Psoas muscle (tissue), 8 donors: ENCODE data around the gene KLHDC3. TPM values are rescaled to one million over a fixed set of nuclear protein-coding genes. Genes with fewer than 3 reads are reported as not detected.

Source experiments
- ATAC-seq, 4 donors: fragments of 200-7000 bp; cut with Tn5 transposase; one replicate each; pipeline ENCODE4 v1.9.1; 2020; ENCODE audit warnings: moderate library complexity in 3 of 4, mild to moderate bottlenecking in 2 of 4
- DNase-seq, 2 donors: peaks; one replicate each; pipeline ENCODE4 v3.0.0-alpha.2; 2020
- H3K27ac ChIP-seq: fragments of 200-600 bp; one replicate; pipeline ENCODE4 v1.8.0; 2022
- H3K27me3 ChIP-seq, 3 donors: fragments of 200-600 bp in 1 of 3; one replicate each; pipeline versions ENCODE4 v1.6.1 to v1.8.0; 2013 to 2022; ENCODE audit warnings: low read length in 2 of 3, mild to moderate bottlenecking in 2 of 3, moderate library complexity in 1 of 3; ENCODE audit not compliant: insufficient read depth in 3 of 3
- H3K36me3 ChIP-seq, 2 donors: fragments of 200-600 bp in 1 of 2; one replicate each; pipeline versions ENCODE4 v1.6.1 to v1.8.0; 2013 to 2022; ENCODE audit warnings: low read depth in 1 of 2, mild to moderate bottlenecking in 1 of 2, moderate library complexity in 1 of 2; ENCODE audit not compliant: insufficient read depth in 1 of 2
- H3K4me1 ChIP-seq: fragments of 200-600 bp; one replicate; pipeline ENCODE4 v1.8.0; 2022
- H3K4me3 ChIP-seq: fragments of 200-600 bp; one replicate; pipeline ENCODE4 v1.8.0; 2022; ENCODE audit warnings: mild to moderate bottlenecking
- H3K9me3 ChIP-seq: fragments of 200-600 bp; one replicate; pipeline ENCODE4 v1.8.0; 2022
- CTCF ChIP-seq: fragments of 200-600 bp; IDR thresholded peaks from one replicate; pipeline ENCODE4 v1.8.0; 2022; ENCODE audit warnings: antibody characterized with exemption
- WGBS, 3 donors: extraction: QIAGEN DNeasy Blood & Tissue Kit; methylation state at CpG; one replicate each; pipeline versions ENCODE4 v1.1.6 to v1.1.7; 2013; 5-methylcytosine and 5-hydroxymethylcytosine counted together
- intact Hi-C, 2 donors: fragments of 100-400 bp; cut with DNase I; formaldehyde crosslinking; loops; one replicate each; pipeline versions ENCODE4 v1.11.0 to v1.14.2; 2022
- polyA plus RNA-seq, 3 donors: library from polyadenylated mRNA; stranded (reverse); fragments of 200-250 nt; gene quantifications; one replicate each; pipeline ENCODE4 v1.2.3, GENCODE V29; 2013
- total RNA-seq, 4 donors: library from RNA; stranded (reverse); fragmentation: NEBNext Ultra II Directional in 2 of 4; extraction: Animal tissue kit (Norgen Biotek cat#: 25700) in 2 of 4; gene quantifications; one replicate each; pipeline versions ENCODE4 v1.2.1 to v1.2.4, GENCODE V29; 2021 to 2023
- donor health status: healthy with polysubstance abuse.
- donor health status: DM: no; HTN: no; CAD: no; lungs with moderate emphysema.
- donor health status: Bipolar disorder and iron deficiency.
- donor health status: healthy.
- donor health status: DM: yes; HTN: yes; CAD: no.
- donor health status: DM: no; HTN: no; CAD: no.
- donor health status: DM: no; HTN: no; CAD: no.
- donor health status: DM: yes; HTN: yes; CAD: no.

Gene KLHDC3
- total and polyA plus RNA-seq, 7 donors: 61.7 to 198 (median 97.1) TPM

DNA sequence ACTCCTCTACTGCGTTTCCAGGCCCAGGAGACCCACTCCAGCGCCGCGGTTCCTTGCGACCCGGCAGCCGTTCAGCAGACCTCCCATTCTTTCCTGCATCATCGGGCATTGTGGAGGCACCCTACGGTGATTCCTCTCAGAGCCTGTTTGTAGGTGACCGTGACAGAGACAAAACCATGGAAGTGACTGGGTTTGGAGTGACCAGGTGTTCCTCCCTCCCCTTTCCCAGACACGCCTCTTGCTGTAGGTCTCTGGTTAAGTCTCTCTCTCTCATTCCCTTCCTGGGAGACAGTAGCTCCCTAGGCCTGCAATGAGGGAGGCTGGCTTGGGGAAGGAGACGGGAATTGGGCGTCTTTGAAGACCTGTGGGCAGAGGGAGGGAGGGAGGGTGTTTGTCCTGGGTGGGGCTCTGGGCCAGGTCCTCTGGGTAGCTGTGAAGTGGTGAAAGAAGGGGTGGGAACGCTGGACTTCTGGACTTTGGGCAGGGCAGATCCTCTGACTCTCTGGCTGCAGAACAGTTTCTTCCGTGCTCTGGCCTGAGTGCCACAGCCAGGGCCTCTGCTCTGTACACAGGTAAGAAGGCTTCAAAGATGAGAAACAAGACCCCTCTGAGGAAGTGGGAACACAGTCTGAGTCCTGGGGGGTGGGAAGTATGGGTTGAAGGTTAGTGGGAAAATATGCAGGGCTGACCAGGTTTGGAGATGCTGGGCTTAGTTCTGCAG is 46.1 kb downstream of the KLHDC3 start:
- intact Hi-C loops: loop anchor here in 1 of 2 donors (2.0 kb wide), 1 partner anchor 47 kb away; the partner anchor contains the start of gene MEA1
- Histone ChIP-seq H3K27me3 (no peaks in the 10 kb centered on the region), H3K4me3 (peak overlapping the region; percentile 85), H3K27ac (peak overlapping the region; percentile 92), H3K36me3 (peaks cover 0 to 66% of the 10 kb centered on the region in 2 donors), H3K4me1 (peaks cover 18% of the 10 kb centered on the region), H3K9me3 (no peaks in the 10 kb centered on the region)
- DNase-seq (no peak), ATAC-seq (peak in 3 of 4 donors; percentile 5 to 15 (median 15))
- TF ChIP-seq CTCF: no peak
- 5 to 6% (median 5%) methylated on average over 15 of the region's 15 CpGs for WGBS, 3 donors

DNA sequence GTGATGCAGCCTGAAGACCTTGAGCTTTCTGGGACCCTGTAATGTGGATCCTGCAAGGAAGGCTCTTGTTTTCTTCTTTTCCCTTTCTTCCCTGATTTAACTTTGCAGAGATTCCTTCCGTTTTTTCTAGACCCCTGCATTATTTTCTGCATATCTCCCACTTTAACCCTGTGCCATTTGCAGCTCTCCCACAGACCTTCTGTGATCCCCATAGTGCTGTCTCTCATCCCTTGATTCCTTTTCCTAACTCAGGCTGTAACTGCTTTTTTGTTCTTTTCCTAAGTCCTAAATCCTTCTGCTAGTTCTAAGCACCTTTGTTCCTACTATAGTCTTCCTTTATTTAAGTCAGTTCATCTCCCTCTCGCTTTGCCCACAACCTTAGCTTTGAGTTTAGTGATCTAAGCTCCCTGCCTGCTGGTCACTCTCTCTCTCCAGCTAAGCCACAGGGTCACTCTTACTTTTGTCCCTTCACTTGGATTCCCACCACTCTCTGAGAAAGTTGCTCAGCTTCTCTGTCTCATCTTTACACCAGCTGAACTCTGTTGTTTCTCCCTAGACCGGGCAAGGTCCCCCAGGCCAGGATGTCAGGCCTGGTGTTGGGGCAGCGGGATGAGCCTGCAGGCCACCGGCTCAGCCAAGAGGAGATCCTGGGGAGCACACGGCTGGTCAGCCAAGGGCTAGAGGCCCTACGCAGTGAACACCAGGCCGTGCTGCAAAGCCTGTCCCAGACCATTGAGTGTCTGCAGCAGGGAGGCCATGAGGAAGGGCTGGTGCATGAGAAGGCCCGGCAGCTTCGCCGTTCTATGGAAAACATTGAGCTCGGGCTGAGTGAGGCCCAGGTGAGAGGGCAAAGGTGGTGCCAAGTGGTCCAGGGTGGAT is 46.9 kb downstream of the KLHDC3 start:
- no peak for TF ChIP-seq CTCF
- ATAC-seq (no peak), DNase-seq (no peak)
- Histone ChIP-seq H3K4me1 (peaks cover 18% of the 10 kb centered on the region), H3K27me3 (no peaks in the 10 kb centered on the region), H3K9me3 (no peaks in the 10 kb centered on the region), H3K36me3 (peaks cover 0 to 66% of the 10 kb centered on the region in 2 donors), H3K4me3 (peak overlapping the region; percentile 85), H3K27ac (no peak overlapping the region)
- intact Hi-C loops: loop anchor here in 1 of 2 donors (2.0 kb wide), 1 partner anchor 48 kb away; the partner anchor contains the start of gene MEA1
- WGBS, 3 donors: 83 to 88% (median 87%) methylated on average over 12 of the region's 12 CpGs

DNA sequence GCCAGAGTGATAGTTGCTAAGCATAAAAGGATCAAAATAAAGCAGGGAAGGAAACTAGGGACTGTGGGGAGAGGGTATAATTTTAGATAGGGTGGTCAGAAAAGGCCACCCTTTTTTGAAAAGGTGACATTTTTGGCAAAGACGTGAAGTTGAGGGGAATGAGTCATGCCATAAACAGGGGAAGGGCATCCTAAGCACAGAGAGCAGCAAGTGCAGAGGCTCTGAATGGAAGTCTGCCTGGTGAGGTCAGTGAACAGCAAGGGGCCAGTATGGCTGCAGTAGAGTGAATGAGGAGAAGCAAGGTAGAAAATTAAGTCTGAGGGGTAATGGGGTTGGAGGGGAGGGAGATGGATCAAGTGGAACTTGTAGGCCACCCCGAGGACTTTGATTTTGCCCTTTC is 47.8 kb downstream of the KLHDC3 start:
- Histone ChIP-seq H3K36me3 (peaks cover 0 to 66% of the 10 kb centered on the region in 2 donors), H3K4me1 (peaks cover 18% of the 10 kb centered on the region), H3K27me3 (no peaks in the 10 kb centered on the region), H3K4me3 (no peak overlapping the region), H3K9me3 (no peaks in the 10 kb centered on the region), H3K27ac (no peak overlapping the region)
- 79 to 83% (median 82%) methylated on average over 2 of the region's 2 CpGs for WGBS, 3 donors
- DNase-seq: no peak
- intact Hi-C loops: loop anchor here in 1 of 2 donors (2.0 kb wide), 1 partner anchor 49 kb away; the partner anchor contains the start of gene MEA1
- TF ChIP-seq CTCF: no peak
- ATAC-seq: no peak

GRCh38 chr6:43062818-43063217 is 48.8 kb downstream of the KLHDC3 start:
- H3K9me3 ChIP-seq: no peaks in the 10 kb centered on the region
- DNase-seq: no peak
- no peak for TF ChIP-seq CTCF
- peaks cover 14% of the 10 kb centered on the region for H3K4me1 ChIP-seq
- 93 to 95% (median 94%) methylated on average over 12 of the region's 12 CpGs for WGBS, 3 donors
- no peaks in the 10 kb centered on the region for H3K27me3 ChIP-seq
- H3K4me3 ChIP-seq: no peak overlapping the region
- peaks cover 0 to 63% of the 10 kb centered on the region in 2 donors for H3K36me3 ChIP-seq
- no peak for ATAC-seq
- intact Hi-C loops: no loop called here
- H3K27ac ChIP-seq: no peak overlapping the region
